ENCODE data around the gene NDUFS5.
"Not testable (repeated sequence)": the region's sequence is repeated elsewhere in the genome, so short reads cannot be mapped to it uniquely, and the experiment has no call there.

Gene NDUFS5

GRCh38 chr1:39065542-39065941, 39.4 kb downstream of the NDUFS5 start:
- no peak for DNase-seq (ENCODE audit: low spot score)

DNA sequence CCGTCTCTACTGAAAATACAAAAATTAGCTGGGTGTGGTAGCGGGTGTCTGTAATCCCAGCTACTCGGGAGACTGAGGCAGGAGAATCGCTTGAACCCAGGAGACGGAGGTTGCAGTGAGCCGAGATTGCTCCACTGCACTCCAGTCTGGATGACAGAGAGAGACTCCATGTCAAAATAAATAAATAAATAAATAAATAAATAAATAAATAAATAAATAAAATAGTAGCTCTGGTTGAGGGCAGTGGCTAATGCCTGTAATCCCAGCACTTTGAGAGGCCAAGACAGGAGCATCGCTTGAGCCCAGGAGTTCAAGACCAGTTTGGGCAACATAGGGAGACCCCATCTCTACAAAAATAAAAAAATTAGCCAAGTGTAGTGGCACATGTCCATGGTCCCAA, 42.1 kb downstream of the NDUFS5 start:
- DNase-seq (ENCODE audit: low spot score): not testable (repeated sequence)

- not testable (repeated sequence) for DNase-seq (ENCODE audit: low spot score)
Observed at GRCh38 chr1:39071557-39071956, 45.4 kb downstream of the NDUFS5 start.

GRCh38 chr1:39076127-39076798, 50.1 kb downstream of the NDUFS5 start:
- peak; percentile 40 for DNase-seq (ENCODE audit: low spot score)

DNA sequence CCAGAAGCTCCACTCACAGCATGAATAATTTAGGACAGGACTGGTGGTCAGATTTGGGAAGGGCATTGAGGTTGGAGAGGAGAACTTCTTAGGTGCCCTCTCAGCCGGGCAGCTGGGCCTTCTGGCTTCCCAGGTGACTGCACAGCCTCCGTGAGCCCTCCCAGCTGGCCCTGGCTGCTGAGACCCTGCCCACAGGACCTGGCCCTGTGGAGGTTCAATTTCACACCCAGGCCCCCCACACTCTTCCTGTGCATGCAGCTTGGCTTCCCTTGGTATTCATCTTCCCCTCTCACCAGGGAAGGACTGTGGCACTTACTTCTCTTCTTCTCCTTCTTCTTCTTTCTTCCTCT, 50.6 kb downstream of the NDUFS5 start:
- DNase-seq (ENCODE audit: low spot score): no peak

DNA sequence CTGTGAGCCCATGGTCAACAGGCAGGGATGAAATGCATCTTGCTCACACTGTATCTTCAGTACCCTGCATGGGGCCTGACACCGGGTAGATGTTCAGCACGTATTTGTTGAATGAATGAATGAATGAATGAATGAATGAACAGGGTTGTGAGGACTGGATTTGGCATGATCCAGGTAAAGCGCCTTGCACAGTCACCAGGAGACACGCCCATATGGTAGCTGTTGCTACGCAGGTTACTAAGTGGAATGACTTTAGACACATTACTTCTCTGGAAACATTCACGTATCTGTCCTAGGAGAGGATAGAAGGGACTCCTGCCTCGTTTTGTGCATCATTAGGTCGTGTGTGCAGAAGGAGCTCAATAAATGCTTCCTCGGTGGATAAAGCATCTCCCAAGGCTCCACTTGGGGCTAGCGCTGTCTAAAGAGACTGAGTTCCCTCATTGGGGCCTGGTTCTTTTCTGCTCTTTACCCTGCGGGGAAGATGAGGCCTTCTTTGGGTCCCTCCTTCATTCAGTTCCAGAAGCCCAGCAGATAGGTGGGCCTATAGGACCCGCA, 54.2 kb downstream of the NDUFS5 start:
- no peak for DNase-seq (ENCODE audit: low spot score)

DNA sequence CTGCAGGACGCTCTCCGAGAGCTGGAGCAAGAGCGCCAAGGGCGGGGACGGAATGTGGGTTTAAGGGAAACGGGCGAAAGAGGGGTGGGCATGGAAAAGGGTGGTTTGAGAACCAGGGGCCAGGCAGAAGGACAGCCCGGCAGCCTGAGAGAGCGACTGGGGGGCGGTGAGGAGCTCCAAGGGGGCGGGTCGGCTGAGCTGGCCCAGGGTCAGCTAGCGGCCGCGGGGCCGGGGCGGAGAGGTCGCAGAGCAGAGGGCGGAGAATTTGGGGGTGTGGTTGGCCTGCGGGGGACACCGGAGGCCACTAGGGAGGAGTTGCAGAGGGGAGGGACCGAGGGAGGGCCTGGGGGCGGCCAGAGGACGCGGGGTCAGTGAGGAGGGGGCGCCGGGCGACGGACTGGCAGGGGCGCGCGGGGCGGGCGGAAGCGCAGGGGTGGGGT, 54.7 kb downstream of the NDUFS5 start:
- no peak for DNase-seq (ENCODE audit: low spot score)

- no peak for DNase-seq (ENCODE audit: low spot score)
Observed at GRCh38 chr1:39081271-39082009, 55.3 kb downstream of the NDUFS5 start.

GRCh38 chr1:39082010-39082799, 56.1 kb downstream of the NDUFS5 start:
- no peak for DNase-seq (ENCODE audit: low spot score)

- DNase-seq (ENCODE audit: low spot score): peak; percentile 67
Observed at GRCh38 chr1:39082811-39083576, 56.8 kb downstream of the NDUFS5 start.

- DNase-seq (ENCODE audit: low spot score): no peak
Observed at GRCh38 chr1:39084191-39084590, 58.0 kb downstream of the NDUFS5 start.

Measured in cerebellar cortex (tissue), 1 donor.